Measurements from ENCODE around the gene MTAP.

DNA sequence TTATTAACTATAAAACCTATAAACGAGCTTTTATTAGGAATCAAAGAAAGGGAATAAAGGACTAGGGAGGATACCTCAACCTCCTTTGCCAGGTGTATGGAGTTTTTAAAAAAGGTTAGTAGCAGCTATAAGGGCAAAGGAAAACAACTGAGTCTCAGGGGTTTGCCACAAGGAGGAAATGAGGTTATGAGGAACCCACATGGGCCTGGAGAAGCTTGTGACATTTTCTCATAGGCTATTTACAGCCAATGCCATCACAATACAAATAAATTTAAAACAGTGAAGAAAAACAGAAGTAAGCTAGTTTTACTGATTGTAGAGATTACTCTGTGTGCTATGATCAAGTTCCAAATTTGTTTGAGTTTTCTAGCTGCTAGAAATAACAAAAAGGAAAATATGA lies 99.1 kb downstream of the MTAP start:
- TF ChIP-seq EGR1 (IDR thresholded peaks at IDR 0.05; ENCODE audit: low read depth) = no peak
- no peak for TF ChIP-seq ZNF274 (IDR thresholded peaks at IDR 0.05; ENCODE audit: low read depth, low read length)
- no peak for TF ChIP-seq POLR2A (IDR thresholded peaks at IDR 0.05; ENCODE audit: borderline replicate concordance, extremely low read depth, insufficient read depth, insufficient read length)
- no peak for TF ChIP-seq CTCF (IDR thresholded peaks at IDR 0.05 in 2 of 3, conservative IDR thresholded peaks at IDR 0.05 in 1 of 3; ENCODE audit: borderline replicate concordance in 1 of 3, insufficient read depth in 1 of 3, low read depth in 2 of 3, low read length in 2 of 3)
- no peak for TF ChIP-seq CEBPB (IDR thresholded peaks at IDR 0.05; ENCODE audit: low read depth)
- TF ChIP-seq, protein P1, sequence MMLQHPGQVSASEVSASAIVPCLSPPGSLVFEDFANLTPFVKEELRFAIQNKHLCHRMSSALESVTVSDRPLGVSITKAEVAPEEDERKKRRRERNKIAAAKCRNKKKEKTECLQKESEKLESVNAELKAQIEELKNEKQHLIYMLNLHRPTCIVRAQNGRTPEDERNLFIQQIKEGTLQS (IDR thresholded peaks at IDR 0.05) = no peak

Data from HCT116 (cell line).